Upper lobe of right lung (tissue), 1 donor: Measurements from ENCODE around the gene CCDC30. TPM values are rescaled to one million over a fixed set of nuclear protein-coding genes. Genes with fewer than 3 reads are reported as not detected.

ENCODE experiments used
- ATAC-seq: fragments of 200-7000 bp; cut with Tn5 transposase; one replicate; pipeline ENCODE4 v1.9.1; 2020; ENCODE audit warnings: mild to moderate bottlenecking, moderate library complexity
- DNase-seq: peaks from one replicate; pipeline ENCODE4 v3.0.0-alpha.2; 2020
- H3K27ac ChIP-seq: fragments of 200-600 bp; one replicate; pipeline ENCODE4 v1.8.0; 2022
- H3K27me3 ChIP-seq: fragments of 200-600 bp; one replicate; pipeline ENCODE4 v1.8.0; 2022; ENCODE audit warnings: mild to moderate bottlenecking
- H3K36me3 ChIP-seq: fragments of 200-600 bp; one replicate; pipeline ENCODE4 v1.8.0; 2022
- H3K4me1 ChIP-seq: fragments of 200-600 bp; one replicate; pipeline ENCODE4 v1.8.0; 2022
- H3K4me3 ChIP-seq: fragments of 200-600 bp; one replicate; pipeline ENCODE4 v1.8.0; 2022; ENCODE audit warnings: mild to moderate bottlenecking
- H3K9me3 ChIP-seq: fragments of 200-600 bp; one replicate; pipeline ENCODE4 v1.8.0; 2022
- CTCF ChIP-seq: fragments of 200-600 bp; IDR thresholded peaks from one replicate; pipeline ENCODE4 v1.8.0; 2022; ENCODE audit warnings: antibody characterized with exemption
- intact Hi-C: fragments of 100-400 bp; cut with DNase I; formaldehyde crosslinking; loops from one replicate; pipeline ENCODE4 v1.11.0; 2022
- total RNA-seq: library from RNA; stranded (reverse); fragmentation: NEBNext Ultra II Directional; extraction: Animal tissue kit (Norgen Biotek cat#: 25700); gene quantifications from one replicate; pipeline ENCODE4 v1.2.1, GENCODE V29; 2021
- donor health status: DM: no; HTN: yes; CAD: no; lungs with severe emphysema.

Gene CCDC30
- total RNA-seq, 1 donor from 2014 or later, result 5.0 TPM

GRCh38 chr1:42420121-42420520 lies 43.0 kb upstream of the CCDC30 start:
- no peak for TF ChIP-seq CTCF
- Histone ChIP-seq H3K27ac (no peak overlapping the region), H3K4me1 (peaks cover 12% of the 10 kb centered on the region), H3K27me3 (no peaks in the 10 kb centered on the region), H3K36me3 (no peaks in the 10 kb centered on the region), H3K4me3 (no peak overlapping the region), H3K9me3 (no peaks in the 10 kb centered on the region)
- no peak for ATAC-seq
- no peak for DNase-seq
- intact Hi-C loops, result no loop called here

- no peak overlapping the region for H3K27ac ChIP-seq
- H3K4me3 ChIP-seq, result no peak overlapping the region
- no peak for TF ChIP-seq CTCF
- H3K9me3 ChIP-seq, result no peaks in the 10 kb centered on the region
- no peaks in the 10 kb centered on the region for H3K36me3 ChIP-seq
- no peak for DNase-seq
- intact Hi-C loops, result no loop called here
- H3K4me1 ChIP-seq, result peaks cover 12% of the 10 kb centered on the region
- peak; percentile 35 for ATAC-seq
- H3K27me3 ChIP-seq, result no peaks in the 10 kb centered on the region
Measured at GRCh38 chr1:42420911-42421585, 42.0 kb upstream of the CCDC30 start.

GRCh38 chr1:42422737-42423136 lies 40.3 kb upstream of the CCDC30 start:
- no peak for TF ChIP-seq CTCF
- DNase-seq (no peak), ATAC-seq (no peak)
- Histone ChIP-seq H3K36me3 (no peaks in the 10 kb centered on the region), H3K27ac (no peak overlapping the region), H3K4me3 (no peak overlapping the region), H3K9me3 (no peaks in the 10 kb centered on the region), H3K27me3 (no peaks in the 10 kb centered on the region), H3K4me1 (peaks cover 12% of the 10 kb centered on the region)
- intact Hi-C loops, result no loop called here

- intact Hi-C loops, result no loop called here
- Histone ChIP-seq H3K27ac (no peak overlapping the region), H3K9me3 (no peaks in the 10 kb centered on the region), H3K36me3 (no peaks in the 10 kb centered on the region), H3K27me3 (no peaks in the 10 kb centered on the region), H3K4me1 (peaks cover 12% of the 10 kb centered on the region), H3K4me3 (no peak overlapping the region)
- no peak for ATAC-seq
- DNase-seq, result no peak
- TF ChIP-seq CTCF, result no peak
Measured at GRCh38 chr1:42423681-42424080, 39.4 kb upstream of the CCDC30 start.

- no peaks in the 10 kb centered on the region for H3K36me3 ChIP-seq
- H3K4me3 ChIP-seq, result no peak overlapping the region
- H3K4me1 ChIP-seq, result peaks cover 12% of the 10 kb centered on the region
- intact Hi-C loops, result no loop called here
- no peak overlapping the region for H3K27ac ChIP-seq
- no peaks in the 10 kb centered on the region for H3K9me3 ChIP-seq
- ATAC-seq (no peak), DNase-seq (no peak)
- H3K27me3 ChIP-seq, result no peaks in the 10 kb centered on the region
- TF ChIP-seq CTCF, result no peak
Measured at GRCh38 chr1:42424201-42424600, 38.9 kb upstream of the CCDC30 start.

- ATAC-seq, result no peak
- H3K36me3 ChIP-seq, result no peaks in the 10 kb centered on the region
- TF ChIP-seq CTCF, result no peak
- intact Hi-C loops, result no loop called here
- H3K9me3 ChIP-seq, result no peaks in the 10 kb centered on the region
- H3K4me1 ChIP-seq, result no peaks in the 10 kb centered on the region
- no peaks in the 10 kb centered on the region for H3K27me3 ChIP-seq
- H3K4me3 ChIP-seq, result no peak overlapping the region
- H3K27ac ChIP-seq, result no peak overlapping the region
- no peak for DNase-seq
Measured at GRCh38 chr1:42427240-42427639, 35.8 kb upstream of the CCDC30 start.
